HepG2 (cell line): ENCODE results near the gene LDLRAP1. TPM values are rescaled to one million over a fixed set of nuclear protein-coding genes. Genes with fewer than 3 reads are reported as not detected.

Source experiments
- ELF3 ChIP-seq: IDR thresholded peaks from 2 replicates; pipeline ENCODE4 v1.6.1; 2016; ENCODE audit warnings: missing genetic modification reagents, missing compliant biosample characterization
- ISL2 ChIP-seq: sonication (generic); formaldehyde crosslinking; IDR thresholded peaks from 2 replicates; pipeline ENCODE4 v1.5.0; 2020; ENCODE audit warnings: missing genetic modification reagents
- KDM5B ChIP-seq: sonication (generic); formaldehyde crosslinking; IDR thresholded peaks from 2 replicates; pipeline ENCODE4 v1.4.0; 2020; ENCODE audit warnings: missing genetic modification reagents, mild to moderate bottlenecking, borderline replicate concordance
- RAD21 ChIP-seq: fragments of 450-650 bp; formaldehyde crosslinking; IDR thresholded peaks from 2 replicates; pipeline ENCODE4 v1.5.0; 2020; ENCODE audit warnings: mild to moderate bottlenecking
- RBM39 ChIP-seq: fragments of 200-400 bp; formaldehyde crosslinking; IDR thresholded peaks from one replicate; pipeline ENCODE4 v1.6.1; 2018; ENCODE audit warnings: antibody characterized with exemption, mild to moderate bottlenecking, low read depth, low read length; ENCODE audit not compliant: poor library complexity, severe bottlenecking
- RXRB ChIP-seq: IDR thresholded peaks from 2 replicates; pipeline ENCODE4 v1.6.1; 2016; ENCODE audit warnings: borderline replicate concordance, missing genetic modification reagents, missing compliant biosample characterization
- SKI ChIP-seq: fragments of 450-650 bp; IDR thresholded peaks from one replicate; pipeline ENCODE4 v1.6.1; 2018; ENCODE audit warnings: mild to moderate bottlenecking; ENCODE audit not compliant: partially characterized antibody
- TBL1XR1 ChIP-seq: fragments of 150-350 bp; IDR thresholded peaks from 2 replicates; pipeline ENCODE4 v1.6.1; 2014; ENCODE audit warnings: borderline replicate concordance, low read length; ENCODE audit not compliant: partially characterized antibody
- TP53 ChIP-seq: sonication (generic); formaldehyde crosslinking; conservative IDR thresholded peaks from 2 replicates; pipeline ENCODE4 v1.4.0; 2020; ENCODE audit warnings: missing genetic modification reagents
- WIZ ChIP-seq: sonication (generic); formaldehyde crosslinking; IDR thresholded peaks from 2 replicates; pipeline ENCODE4 v1.5.1; 2020; ENCODE audit warnings: mild to moderate bottlenecking, missing genetic modification reagents
- ZNF101 ChIP-seq: sonication (generic); formaldehyde crosslinking; IDR thresholded peaks from 2 replicates; pipeline ENCODE4 v1.4.0; 2020; ENCODE audit warnings: mild to moderate bottlenecking, low read depth, missing genetic modification reagents, borderline replicate concordance
- ZNF816 ChIP-seq: sonication (generic); formaldehyde crosslinking; IDR thresholded peaks from 2 replicates; pipeline ENCODE4 v1.8.0; 2022; ENCODE audit warnings: missing genetic modification reagents, mild to moderate bottlenecking, borderline replicate concordance
- polyA plus RNA-seq, 8 experiments: library from polyadenylated mRNA; depleted of rRNA in 3 of 8; stranded (reverse) in 7 of 8; unstranded in 1 of 8; fragments of >200 nt; fragmentation: Illumina TruSeq in 4 of 8; extraction: Trizol in 4 of 8; gene quantifications; 2 replicates each; pipeline versions ENCODE4 v1.2.1 to v1.2.3, GENCODE V29; 2011 to 2016; ENCODE audit warnings: low read depth in 4 of 8, missing spikeins in 1 of 8, mixed read lengths in 1 of 8; ENCODE audit not compliant: insufficient read depth in 1 of 8
- total RNA-seq, 5 experiments: library from RNA; depleted of rRNA; stranded (reverse); fragments of >200 nt; fragmentation: Illumina TruSeq; extraction: Trizol; gene quantifications; 2 replicates each; pipeline ENCODE4 v1.2.3, GENCODE V29; 2016; ENCODE audit warnings: low read depth in 1 of 5
- TF ChIP-seq, protein P1 (sequence below): IDR thresholded peaks from 2 replicates; pipeline ENCODE4 v1.6.1; 2012; ENCODE audit warnings: low read depth, low read length, improper control_type of control experiment
- TF ChIP-seq, protein P2 (sequence below): sonication (generic); IDR thresholded peaks from 2 replicates; pipeline ENCODE4 v1.6.1; 2016; ENCODE audit warnings: low read depth, borderline replicate concordance
- TF ChIP-seq, protein P3 (sequence below): sonication (generic); formaldehyde crosslinking; IDR thresholded peaks from 2 replicates; pipeline ENCODE4 v1.4.0; 2020; ENCODE audit warnings: missing genetic modification reagents, borderline replicate concordance
- TF ChIP-seq, protein P4 (sequence below): IDR thresholded peaks from 2 replicates; pipeline ENCODE4 v1.6.1; 2018; ENCODE audit warnings: missing genetic modification reagents, mild to moderate bottlenecking, missing compliant biosample characterization
- TF ChIP-seq, protein P5 (sequence below): sonication (generic); formaldehyde crosslinking; IDR thresholded peaks from 2 replicates; pipeline ENCODE4 v1.5.0; 2020; ENCODE audit warnings: mild to moderate bottlenecking, missing genetic modification reagents, moderate library complexity
- TF ChIP-seq, protein P6 (sequence below): IDR thresholded peaks from 2 replicates; pipeline ENCODE4 v1.6.1; 2016; ENCODE audit warnings: mild to moderate bottlenecking

Gene LDLRAP1
- total and polyA plus RNA-seq, 2 of the 13 experiments (the other 11 are each of a cell fraction or from before 2014, with no cell fraction given): 7.2 to 12.1 TPM

DNA sequence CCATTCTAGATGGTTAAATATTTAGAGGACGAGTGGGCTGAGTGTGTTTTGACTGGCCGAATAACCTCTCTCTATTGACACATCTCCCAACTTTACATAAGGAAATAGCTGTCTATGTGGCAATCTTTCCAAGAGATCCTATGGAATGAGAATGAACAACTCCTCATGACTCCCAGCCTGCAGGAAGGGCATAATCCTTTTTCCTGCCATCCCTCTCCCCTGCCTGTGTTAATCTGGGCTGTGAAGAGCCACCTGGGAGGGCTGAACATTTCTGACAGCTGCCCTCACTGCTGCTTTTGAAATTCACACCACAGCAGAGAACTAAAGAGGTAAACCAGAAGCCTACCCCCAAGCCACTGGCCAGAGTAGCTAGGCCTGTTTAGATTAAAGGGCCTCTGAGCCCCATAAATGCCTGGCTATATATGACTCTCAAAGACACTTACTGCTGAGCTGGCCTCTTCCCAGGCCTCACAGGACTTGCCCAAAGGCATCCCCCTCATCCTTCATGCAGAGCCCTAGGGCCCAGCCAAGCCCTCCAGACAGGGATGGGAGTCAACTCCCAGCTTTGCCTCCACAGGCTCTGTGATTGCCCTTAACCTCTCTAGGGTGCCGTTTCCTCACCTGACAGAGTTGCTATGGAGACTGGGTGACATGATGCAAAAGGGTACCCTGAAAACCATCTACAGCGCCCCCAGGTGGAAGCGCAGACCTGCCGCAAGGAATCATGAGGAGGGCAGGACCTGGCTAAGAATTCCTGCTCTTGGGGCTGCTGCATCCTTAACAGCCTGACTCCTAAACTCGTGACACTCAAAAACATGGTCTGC is 42.0 kb upstream of the LDLRAP1 start (continued):
- TF ChIP-seq, protein P1, sequence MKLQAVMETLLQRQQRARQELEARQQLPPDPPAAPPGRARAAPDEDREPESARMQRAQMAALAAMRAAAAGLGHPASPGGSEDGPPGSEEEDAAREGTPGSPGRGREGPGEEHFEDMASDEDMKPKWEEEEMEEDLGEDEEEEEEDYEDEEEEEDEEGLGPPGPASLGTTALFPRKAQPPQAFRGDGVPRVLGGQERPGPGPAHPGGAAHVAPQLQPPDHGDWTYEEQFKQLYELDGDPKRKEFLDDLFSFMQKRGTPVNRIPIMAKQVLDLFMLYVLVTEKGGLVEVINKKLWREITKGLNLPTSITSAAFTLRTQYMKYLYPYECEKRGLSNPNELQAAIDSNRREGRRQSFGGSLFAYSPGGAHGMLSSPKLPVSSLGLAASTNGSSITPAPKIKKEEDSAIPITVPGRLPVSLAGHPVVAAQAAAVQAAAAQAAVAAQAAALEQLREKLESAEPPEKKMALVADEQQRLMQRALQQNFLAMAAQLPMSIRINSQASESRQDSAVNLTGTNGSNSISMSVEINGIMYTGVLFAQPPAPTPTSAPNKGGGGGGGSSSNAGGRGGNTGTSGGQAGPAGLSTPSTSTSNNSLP: 0 out of 2 replicates have a peak, but pooled peaks have one; percentile 20
- TF ChIP-seq ISL2 (CRISPR knock-in tag) (0 out of 2 replicates have a peak, but pooled peaks have one; percentile 19), RAD21 (CRISPR knock-in tag) (no peak), KDM5B (CRISPR knock-in tag) (no peak), TP53 (no peak), WIZ (CRISPR knock-in tag) (no peak), SKI (peak; percentile 41), TBL1XR1 (peak; percentile 58), ZNF816 (CRISPR knock-in tag) (peak; percentile 47; the same call in 1 of the 2 replicates), RXRB (peak; percentile 46; the same call in 1 of the 2 replicates), ZNF101 (CRISPR knock-in tag) (no peak), RBM39 (no peak), ELF3 (peak; percentile 75)
- TF ChIP-seq, protein P2, sequence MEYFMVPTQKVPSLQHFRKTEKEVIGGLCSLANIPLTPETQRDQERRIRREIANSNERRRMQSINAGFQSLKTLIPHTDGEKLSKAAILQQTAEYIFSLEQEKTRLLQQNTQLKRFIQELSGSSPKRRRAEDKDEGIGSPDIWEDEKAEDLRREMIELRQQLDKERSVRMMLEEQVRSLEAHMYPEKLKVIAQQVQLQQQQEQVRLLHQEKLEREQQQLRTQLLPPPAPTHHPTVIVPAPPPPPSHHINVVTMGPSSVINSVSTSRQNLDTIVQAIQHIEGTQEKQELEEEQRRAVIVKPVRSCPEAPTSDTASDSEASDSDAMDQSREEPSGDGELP: no peak
- TF ChIP-seq, protein P3, sequence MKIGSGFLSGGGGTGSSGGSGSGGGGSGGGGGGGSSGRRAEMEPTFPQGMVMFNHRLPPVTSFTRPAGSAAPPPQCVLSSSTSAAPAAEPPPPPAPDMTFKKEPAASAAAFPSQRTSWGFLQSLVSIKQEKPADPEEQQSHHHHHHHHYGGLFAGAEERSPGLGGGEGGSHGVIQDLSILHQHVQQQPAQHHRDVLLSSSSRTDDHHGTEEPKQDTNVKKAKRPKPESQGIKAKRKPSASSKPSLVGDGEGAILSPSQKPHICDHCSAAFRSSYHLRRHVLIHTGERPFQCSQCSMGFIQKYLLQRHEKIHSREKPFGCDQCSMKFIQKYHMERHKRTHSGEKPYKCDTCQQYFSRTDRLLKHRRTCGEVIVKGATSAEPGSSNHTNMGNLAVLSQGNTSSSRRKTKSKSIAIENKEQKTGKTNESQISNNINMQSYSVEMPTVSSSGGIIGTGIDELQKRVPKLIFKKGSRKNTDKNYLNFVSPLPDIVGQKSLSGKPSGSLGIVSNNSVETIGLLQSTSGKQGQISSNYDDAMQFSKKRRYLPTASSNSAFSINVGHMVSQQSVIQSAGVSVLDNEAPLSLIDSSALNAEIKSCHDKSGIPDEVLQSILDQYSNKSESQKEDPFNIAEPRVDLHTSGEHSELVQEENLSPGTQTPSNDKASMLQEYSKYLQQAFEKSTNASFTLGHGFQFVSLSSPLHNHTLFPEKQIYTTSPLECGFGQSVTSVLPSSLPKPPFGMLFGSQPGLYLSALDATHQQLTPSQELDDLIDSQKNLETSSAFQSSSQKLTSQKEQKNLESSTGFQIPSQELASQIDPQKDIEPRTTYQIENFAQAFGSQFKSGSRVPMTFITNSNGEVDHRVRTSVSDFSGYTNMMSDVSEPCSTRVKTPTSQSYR (CRISPR knock-in tag): 0 out of 2 replicates have a peak, but pooled peaks have one; percentile 9
- TF ChIP-seq, protein P4, sequence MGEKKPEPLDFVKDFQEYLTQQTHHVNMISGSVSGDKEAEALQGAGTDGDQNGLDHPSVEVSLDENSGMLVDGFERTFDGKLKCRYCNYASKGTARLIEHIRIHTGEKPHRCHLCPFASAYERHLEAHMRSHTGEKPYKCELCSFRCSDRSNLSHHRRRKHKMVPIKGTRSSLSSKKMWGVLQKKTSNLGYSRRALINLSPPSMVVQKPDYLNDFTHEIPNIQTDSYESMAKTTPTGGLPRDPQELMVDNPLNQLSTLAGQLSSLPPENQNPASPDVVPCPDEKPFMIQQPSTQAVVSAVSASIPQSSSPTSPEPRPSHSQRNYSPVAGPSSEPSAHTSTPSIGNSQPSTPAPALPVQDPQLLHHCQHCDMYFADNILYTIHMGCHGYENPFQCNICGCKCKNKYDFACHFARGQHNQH (CRISPR knock-in tag): peak; percentile 44; the same call in 1 of the 2 replicates
- TF ChIP-seq, protein P5, sequence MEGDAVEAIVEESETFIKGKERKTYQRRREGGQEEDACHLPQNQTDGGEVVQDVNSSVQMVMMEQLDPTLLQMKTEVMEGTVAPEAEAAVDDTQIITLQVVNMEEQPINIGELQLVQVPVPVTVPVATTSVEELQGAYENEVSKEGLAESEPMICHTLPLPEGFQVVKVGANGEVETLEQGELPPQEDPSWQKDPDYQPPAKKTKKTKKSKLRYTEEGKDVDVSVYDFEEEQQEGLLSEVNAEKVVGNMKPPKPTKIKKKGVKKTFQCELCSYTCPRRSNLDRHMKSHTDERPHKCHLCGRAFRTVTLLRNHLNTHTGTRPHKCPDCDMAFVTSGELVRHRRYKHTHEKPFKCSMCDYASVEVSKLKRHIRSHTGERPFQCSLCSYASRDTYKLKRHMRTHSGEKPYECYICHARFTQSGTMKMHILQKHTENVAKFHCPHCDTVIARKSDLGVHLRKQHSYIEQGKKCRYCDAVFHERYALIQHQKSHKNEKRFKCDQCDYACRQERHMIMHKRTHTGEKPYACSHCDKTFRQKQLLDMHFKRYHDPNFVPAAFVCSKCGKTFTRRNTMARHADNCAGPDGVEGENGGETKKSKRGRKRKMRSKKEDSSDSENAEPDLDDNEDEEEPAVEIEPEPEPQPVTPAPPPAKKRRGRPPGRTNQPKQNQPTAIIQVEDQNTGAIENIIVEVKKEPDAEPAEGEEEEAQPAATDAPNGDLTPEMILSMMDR: peak; percentile 38
- TF ChIP-seq, protein P6, sequence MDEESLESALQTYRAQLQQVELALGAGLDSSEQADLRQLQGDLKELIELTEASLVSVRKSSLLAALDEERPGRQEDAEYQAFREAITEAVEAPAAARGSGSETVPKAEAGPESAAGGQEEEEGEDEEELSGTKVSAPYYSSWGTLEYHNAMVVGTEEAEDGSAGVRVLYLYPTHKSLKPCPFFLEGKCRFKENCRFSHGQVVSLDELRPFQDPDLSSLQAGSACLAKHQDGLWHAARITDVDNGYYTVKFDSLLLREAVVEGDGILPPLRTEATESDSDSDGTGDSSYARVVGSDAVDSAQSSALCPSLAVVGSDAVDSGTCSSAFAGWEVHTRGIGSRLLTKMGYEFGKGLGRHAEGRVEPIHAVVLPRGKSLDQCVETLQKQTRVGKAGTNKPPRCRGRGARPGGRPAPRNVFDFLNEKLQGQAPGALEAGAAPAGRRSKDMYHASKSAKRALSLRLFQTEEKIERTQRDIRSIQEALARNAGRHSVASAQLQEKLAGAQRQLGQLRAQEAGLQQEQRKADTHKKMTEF: peak; percentile 47; the same call in 1 of the 2 replicates
